GM20000 (cell line): ENCODE data around the gene FGGY.
"Not testable (repeated sequence)": the region's sequence is repeated elsewhere in the genome, so short reads cannot be mapped to it uniquely, and the experiment has no call there.

ENCODE experiments used
- DNase-seq: peaks from one replicate; pipeline ENCODE4 v3.0.0; 2012; ENCODE audit warnings: low spot score
- CTCF ChIP-seq: IDR thresholded peaks from 2 replicates; pipeline ENCODE4 v1.5.1; 2012; ENCODE audit warnings: mild to moderate bottlenecking, control low read depth; ENCODE audit errors: extremely low read depth, missing control alignments

FGGY gene

GRCh38 chr1:59556398-59556797 is 259.5 kb downstream of the FGGY start:
- TF ChIP-seq CTCF: no peak
- no peak for DNase-seq

GRCh38 chr1:59556802-59557548 is 260.1 kb downstream of the FGGY start:
- TF ChIP-seq CTCF: no peak
- DNase-seq: no peak

GRCh38 chr1:59557549-59557885 is 260.6 kb downstream of the FGGY start:
- no peak for DNase-seq
- TF ChIP-seq CTCF: no peak

- not testable (repeated sequence) for DNase-seq
Observed at GRCh38 chr1:59558580-59558979, 261.7 kb downstream of the FGGY start.

- DNase-seq: no peak
- no peak for TF ChIP-seq CTCF
Observed at GRCh38 chr1:59560807-59561450, 264.0 kb downstream of the FGGY start.

- no peak for DNase-seq
- TF ChIP-seq CTCF: no peak
Observed at GRCh38 chr1:59561796-59562195, 264.9 kb downstream of the FGGY start.

GRCh38 chr1:59564192-59564891 is 267.4 kb downstream of the FGGY start:
- no peak for DNase-seq
- TF ChIP-seq CTCF: no peak
